ENCODE results near the gene PRDM5. TPM values are rescaled to one million over a fixed set of nuclear protein-coding genes. Genes with fewer than 3 reads are reported as not detected.

The PRDM5 gene
- polyA plus RNA-seq, 1 donor = 14.7 TPM

- DNase-seq = no peak
- H3K27me3 ChIP-seq (ENCODE audit: control insufficient read depth, insufficient read depth, low read length) = no peaks in the 10 kb centered on the region
- no peaks in the 10 kb centered on the region for H3K4me1 ChIP-seq (ENCODE audit: control insufficient read depth, insufficient read depth, low read length)
- H3K4me3 ChIP-seq (ENCODE audit: low read length) = no peak overlapping the region
- peaks cover 8% of the 10 kb centered on the region for H3K9me3 ChIP-seq (ENCODE audit: control insufficient read depth, low read depth, low read length)
- peaks cover 6% of the 10 kb centered on the region for H3K36me3 ChIP-seq (ENCODE audit: control insufficient read depth, insufficient read depth, low read length)
- WGBS (ENCODE audit: insufficient coverage, low lambda C conversion rate) = no CpG with 5 or more reads among the region's 24 CpGs
- no peak overlapping the region for H3K27ac ChIP-seq (ENCODE audit: low read length)
Measured at GRCh38 chr4:120808475-120809141, 113.9 kb downstream of the PRDM5 start.

GRCh38 chr4:120801137-120801758, 121.3 kb downstream of the PRDM5 start:
- no peaks in the 10 kb centered on the region for H3K36me3 ChIP-seq (ENCODE audit: control insufficient read depth, insufficient read depth, low read length)
- no peak for DNase-seq
- H3K9me3 ChIP-seq (ENCODE audit: control insufficient read depth, low read depth, low read length) = no peaks in the 10 kb centered on the region
- H3K4me3 ChIP-seq (ENCODE audit: low read length) = no peak overlapping the region
- no peak overlapping the region for H3K27ac ChIP-seq (ENCODE audit: low read length)
- H3K4me1 ChIP-seq (ENCODE audit: control insufficient read depth, insufficient read depth, low read length) = no peaks in the 10 kb centered on the region
- WGBS (ENCODE audit: insufficient coverage, low lambda C conversion rate) = no CpG with 5 or more reads among the region's 5 CpGs
- no peaks in the 10 kb centered on the region for H3K27me3 ChIP-seq (ENCODE audit: control insufficient read depth, insufficient read depth, low read length)

GRCh38 chr4:120798570-120798969, 124.0 kb downstream of the PRDM5 start:
- Histone ChIP-seq H3K27ac (ENCODE audit: low read length) (no peak overlapping the region), H3K36me3 (ENCODE audit: control insufficient read depth, insufficient read depth, low read length) (peaks cover 4% of the 10 kb centered on the region), H3K4me1 (ENCODE audit: control insufficient read depth, insufficient read depth, low read length) (no peaks in the 10 kb centered on the region), H3K4me3 (ENCODE audit: low read length) (no peak overlapping the region), H3K9me3 (ENCODE audit: control insufficient read depth, low read depth, low read length) (no peaks in the 10 kb centered on the region), H3K27me3 (ENCODE audit: control insufficient read depth, insufficient read depth, low read length) (no peaks in the 10 kb centered on the region)
- WGBS (ENCODE audit: insufficient coverage, low lambda C conversion rate) = 80% methylated on average over 1 of the region's 3 CpGs
- DNase-seq = no peak

- no CpG with 5 or more reads among the region's 3 CpGs for WGBS (ENCODE audit: insufficient coverage, low lambda C conversion rate)
- H3K36me3 ChIP-seq (ENCODE audit: control insufficient read depth, insufficient read depth, low read length) = peaks cover 4% of the 10 kb centered on the region
Measured at GRCh38 chr4:120796271-120796670, 126.3 kb downstream of the PRDM5 start.

GRCh38 chr4:120785202-120785601, 137.3 kb downstream of the PRDM5 start:
- Histone ChIP-seq H3K4me3 (ENCODE audit: low read length) (no peak overlapping the region), H3K36me3 (ENCODE audit: control insufficient read depth, insufficient read depth, low read length) (peaks cover 2% of the 10 kb centered on the region), H3K27ac (ENCODE audit: low read length) (no peak overlapping the region), H3K9me3 (ENCODE audit: control insufficient read depth, low read depth, low read length) (no peaks in the 10 kb centered on the region), H3K27me3 (ENCODE audit: control insufficient read depth, insufficient read depth, low read length) (no peaks in the 10 kb centered on the region), H3K4me1 (ENCODE audit: control insufficient read depth, insufficient read depth, low read length) (no peaks in the 10 kb centered on the region)
- 100% methylated on average over 1 of the region's 2 CpGs for WGBS (ENCODE audit: insufficient coverage, low lambda C conversion rate)
- no peak for DNase-seq

More at GRCh38 chr4:120796271-120796670, 126.3 kb downstream of the PRDM5 start:
- Histone ChIP-seq H3K27me3 (ENCODE audit: control insufficient read depth, insufficient read depth, low read length) (no peaks in the 10 kb centered on the region), H3K9me3 (ENCODE audit: control insufficient read depth, low read depth, low read length) (no peaks in the 10 kb centered on the region), H3K4me3 (ENCODE audit: low read length) (no peak overlapping the region), H3K27ac (ENCODE audit: low read length) (no peak overlapping the region), H3K4me1 (ENCODE audit: control insufficient read depth, insufficient read depth, low read length) (no peaks in the 10 kb centered on the region)
- no peak for DNase-seq

GRCh38 chr4:120777459-120777858, 145.1 kb downstream of the PRDM5 start:
- Histone ChIP-seq H3K4me1 (ENCODE audit: control insufficient read depth, insufficient read depth, low read length) (no peaks in the 10 kb centered on the region), H3K9me3 (ENCODE audit: control insufficient read depth, low read depth, low read length) (no peaks in the 10 kb centered on the region), H3K4me3 (ENCODE audit: low read length) (no peak overlapping the region), H3K27me3 (ENCODE audit: control insufficient read depth, insufficient read depth, low read length) (no peaks in the 10 kb centered on the region), H3K36me3 (ENCODE audit: control insufficient read depth, insufficient read depth, low read length) (peaks cover 2% of the 10 kb centered on the region), H3K27ac (ENCODE audit: low read length) (no peak overlapping the region)
- no peak for DNase-seq

GRCh38 chr4:120775431-120775830, 147.1 kb downstream of the PRDM5 start:
- Histone ChIP-seq H3K36me3 (ENCODE audit: control insufficient read depth, insufficient read depth, low read length) (no peaks in the 10 kb centered on the region), H3K9me3 (ENCODE audit: control insufficient read depth, low read depth, low read length) (no peaks in the 10 kb centered on the region), H3K4me1 (ENCODE audit: control insufficient read depth, insufficient read depth, low read length) (no peaks in the 10 kb centered on the region), H3K27ac (ENCODE audit: low read length) (no peak overlapping the region), H3K27me3 (ENCODE audit: control insufficient read depth, insufficient read depth, low read length) (no peaks in the 10 kb centered on the region), H3K4me3 (ENCODE audit: low read length) (no peak overlapping the region)
- DNase-seq = no peak

- no peaks in the 10 kb centered on the region for H3K27me3 ChIP-seq (ENCODE audit: control insufficient read depth, insufficient read depth, low read length)
- WGBS (ENCODE audit: insufficient coverage, low lambda C conversion rate) = no CpG with 5 or more reads among the region's 1 CpG
- H3K4me3 ChIP-seq (ENCODE audit: low read length) = no peak overlapping the region
- no peaks in the 10 kb centered on the region for H3K9me3 ChIP-seq (ENCODE audit: control insufficient read depth, low read depth, low read length)
- no peaks in the 10 kb centered on the region for H3K4me1 ChIP-seq (ENCODE audit: control insufficient read depth, insufficient read depth, low read length)
- no peak overlapping the region for H3K27ac ChIP-seq (ENCODE audit: low read length)
- H3K36me3 ChIP-seq (ENCODE audit: control insufficient read depth, insufficient read depth, low read length) = no peaks in the 10 kb centered on the region
- DNase-seq = no peak
Measured at GRCh38 chr4:120773641-120774040, 148.9 kb downstream of the PRDM5 start.

- no CpG with 5 or more reads among the region's 2 CpGs for WGBS (ENCODE audit: insufficient coverage, low lambda C conversion rate)
- H3K36me3 ChIP-seq (ENCODE audit: control insufficient read depth, insufficient read depth, low read length) = no peaks in the 10 kb centered on the region
Measured at GRCh38 chr4:120771907-120772306, 150.6 kb downstream of the PRDM5 start.

GRCh38 chr4:120770897-120771296, 151.6 kb downstream of the PRDM5 start:
- Histone ChIP-seq H3K4me3 (ENCODE audit: low read length) (no peak overlapping the region), H3K9me3 (ENCODE audit: control insufficient read depth, low read depth, low read length) (no peaks in the 10 kb centered on the region), H3K4me1 (ENCODE audit: control insufficient read depth, insufficient read depth, low read length) (no peaks in the 10 kb centered on the region), H3K27ac (ENCODE audit: low read length) (no peak overlapping the region), H3K27me3 (ENCODE audit: control insufficient read depth, insufficient read depth, low read length) (no peaks in the 10 kb centered on the region), H3K36me3 (ENCODE audit: control insufficient read depth, insufficient read depth, low read length) (no peaks in the 10 kb centered on the region)
- 100% methylated on average over 1 of the region's 1 CpG for WGBS (ENCODE audit: insufficient coverage, low lambda C conversion rate)
- no peak for DNase-seq

More at GRCh38 chr4:120771907-120772306, 150.6 kb downstream of the PRDM5 start:
- DNase-seq = no peak
- Histone ChIP-seq H3K4me1 (ENCODE audit: control insufficient read depth, insufficient read depth, low read length) (no peaks in the 10 kb centered on the region), H3K27ac (ENCODE audit: low read length) (no peak overlapping the region), H3K27me3 (ENCODE audit: control insufficient read depth, insufficient read depth, low read length) (no peaks in the 10 kb centered on the region), H3K9me3 (ENCODE audit: control insufficient read depth, low read depth, low read length) (no peaks in the 10 kb centered on the region), H3K4me3 (ENCODE audit: low read length) (no peak overlapping the region)

GRCh38 chr4:120769227-120769626, 153.3 kb downstream of the PRDM5 start:
- WGBS (ENCODE audit: insufficient coverage, low lambda C conversion rate) = no CpG with 5 or more reads among the region's 4 CpGs
- DNase-seq = no peak
- H3K4me3 ChIP-seq (ENCODE audit: low read length) = no peak overlapping the region
- no peaks in the 10 kb centered on the region for H3K27me3 ChIP-seq (ENCODE audit: control insufficient read depth, insufficient read depth, low read length)
- H3K4me1 ChIP-seq (ENCODE audit: control insufficient read depth, insufficient read depth, low read length) = no peaks in the 10 kb centered on the region
- H3K36me3 ChIP-seq (ENCODE audit: control insufficient read depth, insufficient read depth, low read length) = no peaks in the 10 kb centered on the region
- no peaks in the 10 kb centered on the region for H3K9me3 ChIP-seq (ENCODE audit: control insufficient read depth, low read depth, low read length)
- no peak overlapping the region for H3K27ac ChIP-seq (ENCODE audit: low read length)
